GM18870 (cell line): ENCODE results near the gene RELA.
"Not testable (repeated sequence)": the region's sequence is repeated elsewhere in the genome, so short reads cannot be mapped to it uniquely, and the experiment has no call there.

Experiments used
- ATAC-seq: cut with Tn5 transposase; IDR thresholded peaks from one replicate; pipeline ENCODE4 v1.9.1; 2021; ENCODE audit warnings: moderate library complexity; ENCODE audit not compliant: unreplicated experiment

Gene RELA

GRCh38 chr11:65672180-65672860, 9.6 kb upstream of the RELA start:
- ATAC-seq: no peak

GRCh38 chr11:65663639-65664200, 1.0 kb upstream of the RELA start:
- ATAC-seq: no peak

DNA sequence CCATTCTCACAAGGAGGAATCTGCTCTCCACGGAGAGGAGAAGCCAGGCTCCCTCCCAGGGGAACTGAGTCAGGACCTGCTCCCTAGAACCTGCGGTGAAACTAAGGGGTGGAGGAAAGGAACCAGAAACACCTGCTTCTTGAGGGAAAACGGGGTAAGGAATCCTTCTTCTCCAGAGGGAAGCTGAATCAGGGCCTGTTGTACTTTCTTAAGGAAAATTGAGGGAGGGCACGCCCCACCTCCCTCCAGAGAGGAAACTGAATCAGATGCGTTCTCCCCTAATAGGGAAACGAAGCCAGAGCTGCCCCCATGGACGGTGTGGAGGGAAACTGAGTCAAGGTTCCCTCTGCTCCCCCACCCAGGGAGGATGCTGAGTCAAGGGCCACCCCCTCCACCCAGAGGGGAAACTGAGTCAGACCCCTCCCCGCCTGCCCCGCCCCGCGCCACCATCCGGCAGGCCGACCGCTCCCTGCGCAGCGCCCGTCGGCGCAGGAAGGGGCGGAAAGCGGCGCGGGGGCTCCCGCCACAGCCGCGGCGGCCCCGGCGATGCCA, 393 bp downstream of the RELA start:
- no peak for ATAC-seq

DNA sequence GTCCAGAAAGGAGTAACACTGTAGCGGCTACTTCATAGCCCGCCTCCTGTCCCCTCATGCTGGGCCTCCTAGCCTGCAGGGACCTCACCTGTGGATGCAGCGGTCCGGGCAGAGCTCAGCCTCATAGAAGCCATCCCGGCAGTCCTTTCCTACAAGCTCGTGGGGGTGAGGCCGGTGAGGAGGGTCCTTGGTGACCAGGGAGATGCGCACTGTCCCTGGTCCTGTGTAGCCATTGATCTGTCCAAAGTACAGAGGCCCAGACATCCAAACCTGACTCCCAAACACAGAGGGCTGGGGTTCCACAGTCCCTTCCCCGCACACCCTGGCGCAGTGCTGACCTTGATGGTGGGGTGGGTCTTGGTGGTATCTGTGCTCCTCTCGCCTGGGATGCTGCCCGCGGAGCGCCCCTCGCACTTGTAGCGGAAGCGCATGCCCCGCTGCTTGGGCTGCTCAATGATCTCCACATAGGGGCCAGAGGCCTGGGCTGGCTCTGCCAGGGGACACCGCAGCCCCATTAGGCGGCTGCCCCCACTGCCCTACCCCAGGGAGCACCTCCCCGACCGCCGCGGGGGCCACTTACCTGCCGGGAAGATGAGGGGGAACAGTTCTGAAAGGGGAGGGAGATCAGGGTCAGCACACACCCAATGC, 993 bp downstream of the RELA start:
- no peak for ATAC-seq

- ATAC-seq: not testable (repeated sequence)
Observed at GRCh38 chr11:65660908-65661307, 1.8 kb downstream of the RELA start.

DNA sequence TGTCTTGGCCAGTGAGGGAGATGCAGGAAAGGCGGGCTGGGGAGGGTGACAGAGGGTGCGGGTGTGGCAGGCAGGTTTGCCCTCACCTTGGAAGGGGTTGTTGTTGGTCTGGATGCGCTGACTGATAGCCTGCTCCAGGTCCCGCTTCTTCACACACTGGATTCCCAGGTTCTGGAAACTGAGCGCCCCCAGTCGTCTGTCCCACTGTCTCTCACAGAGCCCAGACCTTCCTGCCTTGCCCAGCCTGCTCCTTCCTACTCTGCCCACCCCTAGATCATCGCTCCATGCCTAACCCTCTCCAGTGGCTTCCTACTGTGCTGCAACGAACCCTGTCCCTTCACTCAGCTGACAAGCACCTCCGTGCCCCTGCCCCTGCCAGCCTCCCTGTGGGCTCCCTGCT, 2.7 kb downstream of the RELA start:
- ATAC-seq: no peak

DNA sequence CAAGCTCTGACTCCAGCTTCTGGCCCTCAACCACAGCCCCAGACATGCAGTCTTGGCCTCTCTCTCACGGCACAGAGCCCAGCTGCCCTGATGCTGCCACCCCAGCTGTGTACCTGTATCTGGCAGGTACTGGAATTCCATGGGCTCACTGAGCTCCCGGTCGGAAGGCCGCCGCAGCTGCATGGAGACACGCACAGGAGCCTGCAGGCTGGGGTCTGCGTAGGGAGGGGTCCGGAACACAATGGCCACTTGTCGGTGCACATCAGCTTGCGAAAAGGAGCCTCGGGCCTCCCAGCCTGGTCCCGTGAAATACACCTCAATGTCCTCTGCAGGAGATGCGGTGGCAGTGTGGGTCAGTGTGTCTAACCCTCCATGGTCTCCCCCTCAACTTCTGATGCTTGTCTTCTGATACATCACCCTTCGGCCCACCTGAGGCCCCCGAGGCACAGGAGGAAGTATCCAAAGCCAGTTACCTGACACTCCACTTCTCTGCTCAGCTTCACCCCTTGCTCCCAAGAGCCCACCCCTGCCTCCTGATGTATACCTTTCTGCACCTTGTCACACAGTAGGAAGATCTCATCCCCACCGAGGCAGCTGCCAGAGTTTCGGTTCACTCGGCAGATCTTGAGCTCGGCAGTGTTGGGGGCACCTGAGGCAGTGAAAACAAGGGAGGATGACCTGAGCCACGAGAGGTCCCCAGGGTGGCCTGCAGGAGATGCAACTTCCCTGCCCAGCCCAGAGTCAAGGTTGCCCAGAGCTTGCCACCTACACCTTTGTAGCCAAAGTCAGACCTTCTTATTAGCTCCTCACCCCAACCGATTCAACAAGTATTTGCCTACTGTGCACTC, 4.3 kb downstream of the RELA start:
- ATAC-seq: no peak

DNA sequence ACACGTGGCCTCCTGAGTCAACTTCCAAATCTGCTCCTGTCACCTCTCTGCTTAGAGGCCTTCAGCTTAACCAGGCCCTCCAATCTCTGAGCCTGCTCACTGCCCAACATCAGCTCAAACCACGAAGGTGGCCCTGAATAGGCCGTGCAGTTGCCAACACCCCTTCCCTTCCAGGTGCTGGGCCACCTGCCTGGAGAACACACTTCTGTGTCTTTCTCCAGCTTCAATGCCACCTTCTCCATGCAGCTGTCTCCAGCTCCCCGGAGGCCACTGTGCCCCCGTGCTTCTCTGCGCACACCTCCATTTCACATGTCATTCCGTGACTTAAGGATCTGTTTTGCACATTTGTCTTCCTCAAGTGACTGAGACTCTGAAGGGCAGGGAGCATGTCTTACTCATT, 5.3 kb downstream of the RELA start:
- no peak for ATAC-seq

GRCh38 chr11:65655570-65656332, 7.0 kb downstream of the RELA start:
- no peak for ATAC-seq

GRCh38 chr11:65654375-65655349, 8.1 kb downstream of the RELA start:
- ATAC-seq: no peak

DNA sequence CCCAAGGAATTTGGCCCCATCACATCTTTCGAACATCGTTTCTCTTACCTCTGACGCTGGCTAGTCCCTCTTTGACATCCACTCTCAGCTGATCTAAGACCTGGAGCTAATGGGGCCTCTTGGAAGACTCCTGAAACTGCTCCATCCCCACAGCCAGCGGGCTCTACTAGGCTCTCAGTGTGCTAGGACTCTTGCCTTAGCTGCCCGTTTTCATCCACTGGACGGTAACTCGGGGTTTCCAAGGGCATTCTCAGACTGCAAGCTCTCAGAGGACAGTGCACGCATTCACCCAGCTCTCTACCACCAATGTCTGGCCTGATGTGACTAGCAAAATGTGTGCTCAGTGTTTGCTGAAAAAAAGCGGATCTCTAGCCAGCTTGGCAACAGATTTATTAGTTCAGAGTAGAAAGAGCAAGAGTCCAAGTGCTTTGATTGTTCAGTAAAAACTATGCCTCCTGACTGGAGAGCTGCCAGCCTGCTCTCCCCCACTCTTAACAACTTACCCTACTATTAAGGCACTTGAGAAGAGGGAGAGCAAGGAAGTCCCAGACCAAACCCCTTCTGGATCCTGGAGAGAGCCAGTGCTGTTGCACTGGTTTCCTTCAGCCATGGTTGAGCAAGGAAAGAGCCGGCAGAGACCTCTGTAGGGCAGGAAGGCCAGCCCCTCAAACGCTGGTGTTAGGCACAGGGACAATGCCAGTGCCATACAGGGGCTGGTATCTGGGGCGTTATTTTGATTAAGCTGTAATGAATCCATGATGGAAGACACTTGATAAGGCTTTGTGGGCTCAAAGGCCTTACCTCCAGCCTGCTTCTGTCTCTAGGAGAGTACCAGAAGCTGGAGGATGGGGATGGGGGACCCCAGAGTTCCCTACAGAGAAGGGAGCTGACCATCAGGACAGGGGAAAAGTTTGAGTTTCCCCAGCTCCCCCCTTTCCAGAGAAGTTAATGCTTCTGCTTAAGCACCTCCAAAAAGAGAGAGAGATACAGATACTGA, 9.2 kb downstream of the RELA start:
- ATAC-seq: no peak

DNA sequence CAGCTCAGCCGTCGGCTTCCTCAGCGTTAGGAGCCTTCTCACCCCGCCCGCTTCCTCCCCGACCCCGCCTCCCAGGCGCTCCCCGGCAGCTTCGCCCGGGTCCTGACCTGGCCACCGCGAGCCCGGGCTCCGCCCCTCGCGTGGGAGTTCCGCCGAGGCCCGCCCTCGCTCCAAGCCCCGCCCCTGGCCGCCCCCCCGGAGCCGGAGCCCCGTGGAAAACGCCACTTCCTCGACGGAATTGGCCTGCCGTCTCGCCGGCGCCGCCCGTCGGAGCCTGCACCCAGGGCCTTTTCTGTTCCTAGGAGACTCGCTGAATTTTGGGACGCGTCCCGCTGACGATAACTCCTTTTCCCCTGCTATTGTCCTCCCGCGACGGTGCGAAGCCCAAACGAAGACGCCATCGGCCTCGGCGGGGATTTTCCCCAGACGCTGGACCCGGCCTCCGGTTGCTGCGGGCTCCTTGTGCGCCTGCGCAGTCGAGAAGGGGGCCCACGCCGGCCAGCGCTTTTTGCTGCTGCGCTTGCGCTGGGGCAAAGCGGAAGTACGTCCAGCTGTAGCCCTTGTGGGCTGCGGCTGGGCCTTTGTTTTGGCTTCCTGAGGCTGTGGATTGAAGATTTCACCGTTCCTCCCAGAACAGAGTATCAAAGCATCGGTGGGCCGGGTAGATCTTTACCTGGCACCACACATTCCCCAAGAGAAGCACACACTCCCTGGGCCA, 10.0 kb downstream of the RELA start:
- ATAC-seq: peak; percentile 58

DNA sequence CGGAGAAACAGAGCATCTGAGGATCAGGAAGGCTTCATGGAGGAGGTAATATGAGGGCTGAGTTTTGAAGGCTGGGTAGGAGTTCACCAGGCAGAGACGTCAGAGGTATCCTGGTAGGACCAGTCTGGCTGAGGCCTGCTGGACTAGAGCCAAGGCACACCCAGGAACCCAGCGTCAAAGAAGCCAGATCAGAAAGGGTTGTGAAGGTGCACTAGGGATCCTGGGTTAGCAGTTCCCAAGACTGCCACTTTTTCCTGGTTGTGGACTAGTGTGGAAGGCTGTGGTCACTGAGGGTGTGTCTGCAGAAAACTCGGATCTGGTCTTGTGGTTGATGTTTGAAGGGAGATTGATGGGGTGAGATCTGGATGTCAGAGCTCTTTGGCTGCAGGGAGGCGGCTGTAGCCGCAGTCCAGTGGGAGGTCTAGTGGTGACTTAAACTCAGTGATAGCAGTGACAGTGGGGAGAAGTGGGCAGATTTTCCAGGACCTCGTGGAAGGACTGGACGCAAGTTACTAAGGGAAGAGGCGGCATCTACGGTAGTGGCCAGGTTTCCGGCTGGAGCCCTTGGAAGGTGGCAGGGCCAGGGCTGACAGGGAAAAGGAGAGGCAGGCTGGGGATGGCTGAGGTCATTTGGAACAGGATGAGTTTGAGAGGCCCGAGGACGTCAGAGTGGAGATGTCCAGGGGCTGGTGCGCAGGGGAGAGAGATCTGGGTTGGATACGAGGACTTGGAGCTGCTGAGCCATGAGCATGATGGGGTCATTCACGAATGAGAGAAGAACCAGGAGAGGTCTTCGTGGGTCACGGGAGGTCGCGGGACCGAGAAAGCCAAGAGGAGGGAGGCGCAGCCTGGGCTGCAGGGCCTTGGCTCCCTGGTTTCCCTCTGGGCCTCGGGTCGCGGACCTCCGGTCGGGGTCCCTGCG, 10.9 kb downstream of the RELA start:
- peak; percentile 11 for ATAC-seq

DNA sequence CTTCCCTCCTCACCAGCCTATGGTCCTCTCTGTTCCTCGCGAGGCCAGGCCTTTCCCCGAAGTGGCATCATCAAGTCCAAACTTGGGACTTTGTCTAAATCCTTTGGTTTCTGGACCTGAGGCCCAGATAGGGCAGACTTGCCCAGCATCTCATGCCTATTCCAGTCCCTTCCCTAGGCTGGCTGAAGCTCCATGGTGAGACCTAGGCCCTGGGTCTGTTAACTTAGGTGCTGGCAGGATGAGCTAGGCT, 11.5 kb downstream of the RELA start:
- ATAC-seq: no peak

GRCh38 chr11:65650547-65651338, 12.0 kb downstream of the RELA start:
- ATAC-seq: no peak
